Activated T-cell treated with anti-CD3 and anti-CD28 coated beads for 24 hours (primary cell): ENCODE data around the gene SREBF1.

Experiments
- DNase-seq: peaks from one replicate; pipeline ENCODE4 v3.0.0-alpha.2; 2020; ENCODE audit warnings: low read depth

The SREBF1 gene

DNA sequence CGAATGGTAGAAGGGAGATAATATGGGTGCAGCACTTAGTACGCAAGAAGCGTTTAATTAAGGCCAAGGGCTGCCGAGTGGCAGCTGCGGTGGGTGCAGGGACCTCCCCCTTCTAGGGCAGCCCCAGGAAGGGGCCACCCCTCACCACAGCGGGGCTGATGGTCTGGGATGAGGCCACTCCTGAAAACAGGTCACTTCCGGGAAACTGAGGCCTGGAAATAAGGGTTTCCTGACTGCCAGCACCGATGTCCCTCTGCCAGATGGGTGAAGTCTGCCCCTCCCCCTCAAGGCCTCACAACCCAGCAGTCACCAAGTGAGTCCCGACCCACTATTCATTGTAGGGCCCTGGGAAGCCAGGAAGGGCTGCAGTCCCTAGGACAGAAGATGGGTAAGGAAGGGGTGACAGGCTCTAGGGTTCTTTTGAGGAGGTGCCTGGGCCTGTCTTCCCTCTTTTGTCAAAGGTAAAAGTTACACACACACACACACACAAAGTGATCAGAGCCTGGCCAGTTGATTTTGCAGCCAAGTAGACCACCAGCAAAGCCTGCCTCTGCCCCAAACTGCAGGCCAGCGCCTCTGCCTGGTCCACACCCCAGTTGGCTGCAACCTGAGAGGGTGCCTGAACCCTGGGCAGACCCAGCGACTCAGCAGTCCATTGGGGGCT is 12.5 kb downstream of the SREBF1 start:
- no peak for DNase-seq

DNA sequence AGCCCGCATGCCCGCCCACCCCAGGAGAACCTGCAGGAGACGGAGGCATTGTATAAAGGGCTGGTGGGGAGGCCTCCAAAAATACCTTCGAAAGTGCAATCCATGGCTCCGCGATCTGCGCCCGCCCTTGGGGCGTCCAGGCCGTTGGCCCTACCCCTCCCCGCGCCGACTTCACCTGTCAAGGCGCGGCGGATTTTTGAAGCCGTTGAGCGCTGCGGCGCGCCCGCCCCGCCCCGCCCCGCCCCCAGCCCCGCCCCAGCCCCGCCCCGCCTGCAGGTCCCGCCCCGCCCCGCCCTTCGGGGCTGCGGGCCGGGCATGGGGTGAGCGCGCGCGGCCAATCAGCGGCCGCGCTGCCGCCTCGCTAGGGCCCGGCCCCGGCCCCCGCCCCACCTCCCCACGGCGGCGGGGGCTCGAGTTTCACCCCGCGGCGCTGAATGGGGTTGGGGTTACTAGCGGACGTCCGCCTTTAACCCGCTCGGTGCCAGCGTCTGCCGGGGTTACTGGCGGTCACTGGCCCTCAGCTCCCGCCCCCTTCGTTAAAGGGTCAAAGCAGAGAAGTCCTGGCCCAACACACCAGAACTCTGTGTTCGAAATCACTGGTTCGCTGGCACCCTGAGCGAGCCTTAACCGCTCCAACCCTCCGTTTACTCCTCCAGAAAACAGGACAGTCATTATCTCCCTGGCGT is 13.2 kb downstream of the SREBF1 start:
- DNase-seq: peak; percentile 57

DNA sequence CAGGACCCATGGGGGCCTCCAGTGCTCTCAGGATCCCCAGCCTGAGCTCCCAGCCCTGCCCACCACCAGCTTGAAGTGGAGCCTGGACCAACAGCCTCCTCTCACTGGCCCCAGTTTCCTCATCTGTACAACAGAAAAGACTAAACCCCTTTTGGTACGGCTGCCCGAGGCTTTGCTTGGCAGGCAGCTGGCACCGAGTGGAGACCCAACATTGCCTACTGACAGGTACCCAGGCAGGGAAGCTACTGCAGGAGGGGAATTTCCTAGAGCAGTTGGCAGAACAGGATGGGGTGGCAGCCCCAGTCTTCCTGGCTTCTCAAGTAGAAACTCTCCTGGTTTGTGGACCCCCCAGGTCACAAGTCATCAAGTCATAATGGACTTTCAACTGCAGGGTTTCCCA is 14.2 kb downstream of the SREBF1 start:
- no peak for DNase-seq

DNA sequence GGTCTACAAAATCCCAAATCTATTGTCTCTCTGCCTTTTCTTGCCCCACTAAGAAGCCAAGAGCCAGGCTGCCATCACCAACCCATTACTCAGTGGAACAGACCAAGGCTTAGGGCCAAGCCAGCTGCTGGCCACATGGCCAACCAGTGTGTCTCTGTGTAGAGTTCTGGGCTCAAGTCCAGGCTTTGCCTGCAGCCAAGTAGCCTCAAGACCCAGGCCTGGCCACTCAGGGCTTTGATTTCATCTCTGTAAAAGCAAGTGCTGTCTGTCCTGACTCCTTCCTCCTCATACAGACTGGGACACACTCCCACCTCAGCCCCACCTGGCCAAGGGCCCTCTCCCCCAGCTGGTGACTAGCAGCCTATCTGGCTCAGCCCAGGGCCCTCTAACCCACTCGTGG is 14.6 kb downstream of the SREBF1 start:
- no peak for DNase-seq

GRCh38 chr17:17820463-17821158 is 16.2 kb downstream of the SREBF1 start:
- no peak for DNase-seq

- no peak for DNase-seq
Measured at GRCh38 chr17:17820046-17820445, 16.7 kb downstream of the SREBF1 start.

DNA sequence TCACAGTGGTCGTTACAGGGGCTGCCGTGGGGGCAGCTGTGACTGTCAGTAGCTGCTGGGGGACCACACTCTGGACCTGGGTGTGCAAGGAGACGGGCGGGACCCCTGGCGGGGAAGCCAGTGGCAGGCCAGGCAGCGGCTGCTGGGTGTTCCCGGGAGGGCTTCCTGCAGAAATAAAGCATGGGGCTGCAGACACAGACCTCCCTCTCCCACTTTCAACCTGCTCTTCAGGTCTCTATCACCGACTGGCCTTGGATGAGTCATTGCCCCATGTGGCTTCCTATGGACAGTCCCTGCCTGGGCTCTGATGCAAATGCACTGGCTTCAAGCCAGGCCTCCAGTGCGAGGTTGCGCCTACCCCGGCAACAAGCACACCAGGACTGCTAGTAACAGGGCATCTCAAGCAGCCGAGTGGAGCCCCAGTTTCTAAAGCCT is 17.2 kb downstream of the SREBF1 start:
- peak; percentile 67 for DNase-seq

GRCh38 chr17:17819111-17819510 is 17.7 kb downstream of the SREBF1 start:
- no peak for DNase-seq

DNA sequence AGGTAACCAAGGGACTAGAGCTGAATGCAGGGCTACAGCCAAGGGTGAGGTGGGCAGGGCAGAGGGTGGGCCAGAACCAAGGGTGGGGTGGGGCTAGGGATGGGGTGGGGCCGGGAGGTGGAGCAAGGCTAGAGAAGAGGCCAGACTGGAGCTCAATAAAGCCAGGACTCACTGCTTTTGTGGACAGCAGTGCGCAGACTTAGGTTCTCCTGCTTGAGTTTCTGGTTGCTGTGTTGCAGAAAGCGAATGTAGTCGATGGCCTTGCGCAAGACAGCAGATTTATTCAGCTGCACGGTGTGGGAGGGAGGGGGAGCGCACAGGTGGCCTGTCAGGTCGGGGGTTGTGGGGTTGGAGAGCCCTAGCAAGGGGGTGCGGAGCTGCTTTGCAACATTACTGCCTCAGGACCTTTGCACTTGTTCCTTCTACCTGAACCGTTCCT is 18.7 kb downstream of the SREBF1 start:
- no peak for DNase-seq

- DNase-seq: no peak
Measured at GRCh38 chr17:17817552-17817947, 19.2 kb downstream of the SREBF1 start.

DNA sequence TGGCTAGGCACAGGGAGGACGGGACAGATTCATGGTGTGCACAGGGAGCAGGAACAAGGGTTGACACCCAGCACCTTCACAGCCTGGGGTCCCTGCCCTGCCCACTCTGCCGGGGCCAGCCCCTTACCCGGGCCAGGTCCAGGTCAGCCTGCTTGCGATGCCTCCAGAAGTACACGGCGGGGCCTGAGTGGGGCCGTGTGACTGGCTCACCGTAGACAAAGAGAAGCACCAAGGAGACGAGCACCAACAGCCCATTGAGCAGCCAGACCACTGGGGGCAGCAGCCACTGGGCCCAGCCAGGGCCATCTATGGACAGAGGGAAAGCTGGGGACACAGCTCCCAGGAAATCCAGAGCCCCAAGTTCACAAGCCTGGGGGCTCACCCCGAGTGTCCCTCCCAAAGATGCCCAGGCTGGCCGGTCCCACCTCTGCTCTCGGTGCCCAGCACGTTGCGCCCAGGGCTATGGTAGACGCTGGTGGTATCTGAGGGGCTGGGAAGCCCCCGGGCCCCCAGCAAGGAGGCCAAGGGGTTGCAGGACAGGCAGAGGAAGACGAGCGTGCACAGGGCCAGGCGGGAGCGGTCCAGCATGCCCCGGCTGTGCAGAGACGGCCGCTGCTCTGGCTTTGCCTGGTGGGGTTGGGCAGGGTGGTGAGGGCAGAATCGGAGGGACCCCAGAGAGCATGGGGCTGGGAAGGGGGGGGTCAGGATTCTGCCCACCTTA is 19.8 kb downstream of the SREBF1 start:
- no peak for DNase-seq

DNA sequence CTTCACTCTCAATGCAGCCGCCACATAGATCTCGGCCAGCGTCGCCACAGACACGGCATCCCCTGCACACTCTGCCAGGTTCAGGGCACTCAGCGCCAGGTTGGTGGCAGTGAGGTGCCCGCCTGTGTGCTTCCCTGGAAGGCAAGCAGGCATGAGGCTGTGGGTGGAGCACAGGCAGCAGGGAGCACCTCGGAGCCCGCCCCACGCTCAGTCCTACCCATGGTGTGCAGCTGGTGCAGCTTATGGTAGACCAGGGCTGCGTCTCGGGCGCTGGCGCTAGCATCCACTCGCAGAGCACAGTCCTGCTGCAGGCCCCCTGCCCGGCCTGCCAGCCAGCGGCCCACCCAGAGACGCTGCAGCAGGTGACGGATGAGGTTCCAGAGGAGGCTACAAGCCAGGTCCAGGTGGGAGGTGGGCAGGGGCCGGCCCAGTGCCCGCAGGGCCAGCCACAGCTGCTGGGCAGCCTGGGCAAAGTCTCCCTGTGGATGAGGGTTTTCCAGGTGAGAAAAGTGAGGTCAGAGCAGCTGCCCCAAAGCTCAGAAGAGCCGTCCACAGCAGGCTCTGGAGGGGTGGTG is 20.5 kb downstream of the SREBF1 start:
- DNase-seq: no peak

DNA sequence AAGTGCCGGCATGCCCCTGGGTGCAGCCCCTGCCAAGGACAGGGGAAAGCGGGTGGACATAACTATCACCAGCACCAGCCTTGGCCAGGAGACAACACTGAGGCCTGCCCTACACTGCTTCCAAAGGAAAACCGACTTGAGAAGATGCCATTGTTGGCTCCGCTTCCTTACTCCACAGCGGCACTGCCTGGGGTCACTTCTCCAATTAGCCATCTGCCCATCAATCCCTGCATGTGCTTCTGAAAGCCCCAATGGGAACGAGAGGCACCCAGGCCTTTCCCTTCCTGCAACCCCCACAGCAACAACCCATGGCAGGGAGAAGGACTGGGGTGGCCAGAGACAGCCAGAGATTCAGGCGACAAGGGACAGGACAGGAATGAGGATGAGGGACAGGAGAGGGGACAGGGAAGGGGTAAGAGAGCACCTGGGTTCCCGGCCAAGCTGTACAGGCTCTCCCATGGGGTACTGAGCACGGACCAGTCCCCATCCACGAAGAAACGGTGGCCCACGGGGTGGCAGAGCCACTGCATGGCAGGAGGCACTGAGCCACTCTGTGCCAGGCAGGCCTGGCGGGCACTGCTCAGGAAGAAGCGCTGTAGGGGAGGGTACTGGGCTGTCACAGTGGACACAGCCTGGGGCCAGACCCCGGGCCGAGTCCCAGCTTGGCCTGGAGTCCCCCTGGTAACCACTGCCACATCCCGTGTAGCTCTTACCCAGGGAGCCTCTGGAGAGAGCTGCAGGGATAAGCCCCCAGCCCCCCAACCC is 21.2 kb downstream of the SREBF1 start:
- no peak for DNase-seq

- no peak for DNase-seq
Measured at GRCh38 chr17:17815062-17815406, 21.8 kb downstream of the SREBF1 start.

DNA sequence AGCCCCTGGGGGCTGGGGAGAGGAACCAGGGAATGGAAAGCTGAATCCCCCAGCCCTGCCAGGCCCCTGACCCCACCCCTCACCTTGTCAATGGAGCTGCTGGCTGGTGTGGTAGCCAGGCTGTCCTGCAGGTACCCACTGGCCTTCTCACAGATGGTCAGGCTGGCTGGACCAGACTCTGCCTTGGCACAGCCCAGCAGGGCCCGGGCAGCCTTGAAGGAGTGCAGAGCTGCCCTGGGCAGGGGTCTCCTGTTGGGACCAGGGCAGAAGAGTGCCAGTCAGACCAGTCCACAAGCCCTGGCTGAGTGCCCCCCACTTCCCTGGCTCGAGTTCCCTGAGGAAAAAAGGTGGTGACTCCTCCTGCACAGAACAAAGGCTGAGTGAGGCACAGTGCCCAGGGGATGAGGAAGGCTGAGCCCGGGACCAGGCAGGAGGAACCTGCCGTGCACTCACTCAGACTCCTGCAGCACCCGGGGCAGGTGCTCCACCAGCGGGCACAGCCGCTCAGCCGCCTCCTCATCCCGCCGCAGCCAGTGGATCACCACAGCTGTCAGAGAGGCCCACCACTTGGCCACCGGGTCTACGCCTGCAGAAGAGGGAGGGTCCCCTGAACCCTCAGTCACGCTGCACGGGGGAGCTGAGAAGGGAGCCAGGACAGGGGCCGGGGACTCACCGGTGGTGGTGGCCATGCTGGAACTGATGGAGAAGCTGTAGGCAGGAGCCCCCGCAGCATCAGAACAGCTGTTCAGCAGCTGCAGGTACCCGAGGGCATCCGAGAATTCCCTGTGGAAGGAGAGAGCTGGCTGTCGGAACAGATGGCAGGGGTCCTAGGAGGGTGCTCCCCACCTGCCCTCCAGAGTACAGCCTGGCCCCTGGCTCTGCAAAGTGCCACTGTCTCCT is 22.4 kb downstream of the SREBF1 start:
- DNase-seq: no peak

- no peak for DNase-seq
Measured at GRCh38 chr17:17813725-17814095, 23.1 kb downstream of the SREBF1 start.

- no peak for DNase-seq
Measured at GRCh38 chr17:17813055-17813724, 23.6 kb downstream of the SREBF1 start.

- peak; percentile 50 for DNase-seq
Measured at GRCh38 chr17:17812211-17813054, 24.4 kb downstream of the SREBF1 start.
